Endothelial cell of umbilical vein (primary cell): ENCODE measurements around the gene RTL10.

Experiments
- CTCF ChIP-seq, 2 donors: IDR thresholded peaks; 1 replicate in 1 of 2; 2 replicates in 1 of 2; pipeline ENCODE4 v1.5.1; 2011; ENCODE audit warnings: low read length in 2 of 2, mild to moderate bottlenecking in 2 of 2, moderate library complexity in 2 of 2, control low read depth in 1 of 2, inconsistent platforms in 1 of 2, low read depth in 1 of 2; ENCODE audit not compliant: insufficient read depth in 1 of 2; ENCODE audit errors: extremely low read depth in 1 of 2
- EZH2 ChIP-seq: IDR thresholded peaks from 2 replicates; pipeline ENCODE4 v1.6.1; 2012; ENCODE audit warnings: borderline replicate concordance, low read depth, mild to moderate bottlenecking, moderate library complexity, low read length, inconsistent platforms; ENCODE audit not compliant: severe bottlenecking
- GATA2 ChIP-seq: IDR thresholded peaks from 2 replicates; pipeline ENCODE4 v1.7.0; 2011; ENCODE audit warnings: low read depth, mild to moderate bottlenecking, moderate library complexity, mixed read lengths, low read length; ENCODE audit not compliant: insufficient read length, insufficient read depth
- JUN ChIP-seq: IDR thresholded peaks from 2 replicates; pipeline ENCODE4 v1.6.1; 2011; ENCODE audit warnings: borderline replicate concordance, low read depth; ENCODE audit not compliant: insufficient read length, insufficient read depth
- MAX ChIP-seq: IDR thresholded peaks from 2 replicates; pipeline ENCODE4 v1.6.1; 2011; ENCODE audit not compliant: insufficient read depth, insufficient read length
- POLR2A ChIP-seq: IDR thresholded peaks from 2 replicates; pipeline ENCODE4 v1.6.1; 2012; ENCODE audit warnings: low read depth, mild to moderate bottlenecking, control low read depth, low read length
- POLR2AphosphoS5 ChIP-seq: IDR thresholded peaks from 2 replicates; pipeline ENCODE4 v1.6.1; 2012; ENCODE audit warnings: low read depth, mild to moderate bottlenecking, control low read depth, low read length, moderate library complexity; ENCODE audit not compliant: insufficient read depth

DNA sequence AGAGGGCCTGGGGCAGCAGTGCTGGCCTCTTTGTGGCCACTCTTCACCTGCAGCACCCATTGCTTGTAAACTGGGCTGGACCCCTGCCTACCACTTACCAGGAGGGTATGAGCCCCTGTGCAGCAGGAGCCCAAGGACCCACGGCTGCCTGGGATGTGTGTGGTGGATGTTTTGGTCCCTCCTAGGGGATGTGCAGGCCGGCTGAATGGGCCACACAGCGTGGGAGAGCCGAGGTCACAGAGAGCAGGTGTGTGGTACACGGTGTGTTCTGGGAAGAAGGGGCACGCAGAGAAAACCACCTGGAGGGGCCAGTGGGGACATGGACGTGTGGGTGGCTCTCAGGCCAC lies 19.3 kb upstream of the RTL10 start:
- TF ChIP-seq CTCF (IDR thresholded peaks at IDR 0.05; ENCODE audit: extremely low read depth in 1 of 2, insufficient read depth in 1 of 2, low read depth in 1 of 2, low read length in 2 of 2) (no peak), JUN (no peak), POLR2A (no peak), EZH2 (no peak), MAX (no peak), POLR2AphosphoS5 (no peak), GATA2 (no peak)
